Measurements from ENCODE around the gene RALGPS2.

Gene RALGPS2

GRCh38 chr1:178970184-178970583 is 245.1 kb downstream of the RALGPS2 start:
- no peak for DNase-seq (ENCODE audit: low read depth, low spot score)
- H3K4me3 ChIP-seq, result no peak overlapping the region
- H3K27ac ChIP-seq, result no peak overlapping the region
- TF ChIP-seq FOXP2 (optimal IDR thresholded peaks at IDR 0.05; ENCODE audit: control extremely low read depth, extremely low read length, insufficient read depth) (no peak), POLR2AphosphoS5 (IDR thresholded peaks at IDR 0.05; ENCODE audit: borderline replicate concordance, low read depth, low read length) (no peak), EZH2 (IDR thresholded peaks at IDR 0.05) (no peak)
- H3K9me3 ChIP-seq (ENCODE audit: low read depth, low read length), result no peaks in the 10 kb centered on the region
- no peak overlapping the region for H3K9ac ChIP-seq (ENCODE audit: insufficient read length)
- no peaks in the 10 kb centered on the region for H3K36me3 ChIP-seq (ENCODE audit: insufficient read depth, low read length)

All from SK-N-MC (cell line).